ENCODE measurements around the gene TPSB2.
A peak's percentile ranks its signal among the peaks of the same experiment; 100 is the strongest.
"Not testable (repeated sequence)": the region's sequence is repeated elsewhere in the genome, so short reads cannot be mapped to it uniquely, and the experiment has no call there.

TPSB2 gene

DNA sequence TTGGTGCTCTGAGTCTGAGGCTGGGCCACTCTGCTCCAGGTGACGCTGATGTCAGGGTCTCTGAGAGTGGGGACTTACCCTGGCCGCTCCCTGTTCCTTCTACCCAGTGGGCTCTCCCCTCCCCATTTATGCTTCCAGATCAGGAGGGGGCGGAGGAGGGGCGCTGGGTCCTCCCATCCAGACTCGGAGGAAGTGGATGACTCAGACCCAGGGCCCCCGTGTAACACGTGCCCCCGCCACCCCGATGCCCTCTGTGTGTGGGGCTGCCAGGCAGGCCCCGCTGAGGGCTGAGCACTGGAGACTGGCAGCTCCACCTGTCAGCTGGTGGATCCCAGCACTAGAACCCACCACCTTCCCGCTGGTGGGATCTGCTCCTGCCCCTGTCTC lies at the start of gene TPSB2:
TSS of gene TPSB2 (minus strand) at position 101 of the 387 bp plus-strand sequence. CDS start 233 bp downstream, outside the sequence.
- DNase-seq = not testable (repeated sequence)

DNA sequence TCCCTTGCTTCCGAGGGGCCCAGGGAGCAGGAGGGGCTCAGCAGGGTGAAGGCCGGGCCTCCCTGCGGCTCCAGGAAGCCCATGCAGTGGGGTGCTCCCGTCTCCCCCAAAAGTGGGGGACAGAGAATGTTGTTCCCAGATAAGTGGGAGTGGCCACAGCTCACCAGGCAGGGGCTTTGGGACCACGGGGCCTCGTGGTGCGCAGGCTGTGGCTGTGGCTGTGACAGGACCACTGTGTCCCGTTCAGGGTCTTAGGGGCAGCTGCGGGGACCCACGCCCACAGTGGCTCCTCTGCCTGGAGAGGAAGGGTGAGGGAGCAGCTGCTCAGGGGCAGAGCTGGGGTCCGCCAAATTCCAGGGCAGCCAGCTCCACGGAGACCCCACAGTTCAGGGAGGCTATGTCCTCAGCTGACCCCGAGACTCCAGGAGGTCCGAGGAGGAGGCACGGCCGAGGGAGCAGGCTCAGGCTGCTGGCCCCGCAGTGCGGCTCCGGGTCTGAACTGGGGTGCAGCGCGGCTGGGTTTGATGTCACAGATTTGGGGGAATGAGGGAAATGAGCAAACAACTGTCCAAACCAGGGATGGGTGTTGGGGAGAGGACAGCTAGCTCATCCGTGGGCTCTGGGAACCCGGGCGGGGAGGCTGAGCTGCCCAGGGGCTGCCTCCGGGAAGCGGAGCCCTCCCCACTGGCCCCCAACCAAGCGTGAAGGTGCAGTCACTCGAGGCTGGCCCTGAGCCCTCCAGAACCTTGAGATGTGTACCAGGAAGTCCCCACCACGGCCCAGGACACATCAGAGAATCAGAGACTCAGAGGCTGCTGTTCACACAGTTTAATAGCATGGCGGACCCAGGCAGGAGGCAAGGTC lies 49.3 kb upstream of the TPSB2 start:
- DNase-seq = no peak

DNA sequence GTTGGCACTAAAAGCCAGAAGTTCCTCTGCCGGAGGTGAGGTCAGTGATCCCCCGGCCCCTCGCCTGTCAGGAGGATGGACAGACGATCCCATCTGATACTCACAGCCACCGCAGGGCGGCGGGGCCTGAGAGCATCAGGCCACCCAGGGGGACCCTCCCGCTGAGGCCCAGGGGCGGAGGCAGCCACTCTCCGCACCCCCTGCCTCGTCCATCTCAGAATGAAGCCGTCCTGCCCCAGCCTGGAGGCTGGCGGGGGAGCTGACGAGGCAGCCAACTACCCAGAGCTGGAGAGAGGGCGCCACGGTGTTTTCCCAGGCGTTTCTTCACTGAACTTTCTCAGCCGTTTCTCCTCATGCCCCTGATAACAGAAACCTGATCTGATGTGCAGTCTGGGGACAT lies 48.5 kb upstream of the TPSB2 start:
- DNase-seq = no peak

DNA sequence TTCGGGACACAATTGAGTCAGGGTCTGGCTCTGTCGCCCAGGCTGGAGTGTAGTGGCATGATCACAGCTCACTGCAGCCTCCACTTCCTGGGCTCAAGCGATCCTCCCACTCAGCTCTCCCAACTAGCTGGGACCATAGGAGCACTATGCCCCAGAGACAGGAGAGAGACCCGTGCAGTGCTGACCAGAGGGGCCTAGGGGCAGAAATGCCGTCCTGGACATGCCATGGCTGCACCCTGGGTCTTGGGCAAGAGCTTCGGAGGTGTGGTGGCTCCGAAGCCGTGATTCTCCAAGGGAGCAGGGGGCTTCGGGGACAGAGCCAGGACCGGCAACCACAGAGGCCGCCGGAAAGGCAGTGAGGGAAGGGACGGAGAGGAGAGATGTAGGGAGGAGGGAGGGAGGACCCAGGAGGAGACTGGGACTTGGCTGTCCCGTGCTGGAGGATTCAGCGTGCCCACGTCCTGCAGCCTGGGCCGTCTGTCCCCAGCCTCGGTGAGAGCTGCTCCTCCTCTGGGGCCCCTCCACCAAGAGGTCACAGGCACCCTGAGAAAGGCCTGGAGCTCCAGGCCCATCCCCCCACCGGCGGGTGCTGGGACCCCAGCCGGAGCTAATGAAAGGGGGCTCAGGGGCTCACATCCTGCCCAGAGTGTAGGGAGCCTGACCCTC lies 47.8 kb upstream of the TPSB2 start:
- no peak for DNase-seq

DNA sequence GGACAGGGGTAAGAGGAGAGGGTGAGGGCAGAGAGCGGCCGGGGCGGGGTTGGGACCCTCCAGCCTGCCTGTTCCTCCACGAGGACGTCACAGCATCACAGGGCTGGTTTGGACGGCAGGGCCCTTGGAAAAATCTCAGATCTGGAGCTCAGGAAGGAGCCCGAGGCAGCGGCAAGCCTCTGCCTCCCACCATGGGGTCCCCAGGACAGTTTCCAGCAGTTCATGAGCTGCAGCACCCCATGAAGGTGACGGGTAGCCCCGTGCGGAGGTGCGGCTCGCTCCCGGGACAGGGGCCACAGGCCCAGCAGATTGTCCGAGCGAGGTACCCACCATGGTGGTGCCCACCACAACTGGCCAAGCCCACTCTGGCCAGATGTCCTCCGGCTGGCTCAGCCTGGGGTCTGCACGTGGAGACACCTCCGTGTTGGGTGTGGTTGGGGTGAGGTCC lies 47.2 kb upstream of the TPSB2 start:
- no peak for DNase-seq

DNA sequence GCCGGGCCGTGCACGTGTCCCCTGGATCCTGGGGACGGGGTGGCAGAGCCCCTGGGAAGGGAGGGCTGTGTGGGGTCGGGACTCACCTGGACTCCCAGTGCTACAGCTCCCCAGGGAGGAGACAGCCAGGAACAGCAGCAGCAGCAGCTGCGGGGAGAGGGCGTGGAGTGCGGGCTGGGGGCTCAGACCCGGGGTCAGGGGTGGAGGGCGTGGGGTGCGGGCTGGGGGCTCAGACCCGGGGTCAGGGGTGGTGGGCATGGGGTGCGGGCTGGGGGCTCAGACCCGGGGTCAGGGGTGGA lies 46.5 kb upstream of the TPSB2 start:
- DNase-seq = no peak

DNA sequence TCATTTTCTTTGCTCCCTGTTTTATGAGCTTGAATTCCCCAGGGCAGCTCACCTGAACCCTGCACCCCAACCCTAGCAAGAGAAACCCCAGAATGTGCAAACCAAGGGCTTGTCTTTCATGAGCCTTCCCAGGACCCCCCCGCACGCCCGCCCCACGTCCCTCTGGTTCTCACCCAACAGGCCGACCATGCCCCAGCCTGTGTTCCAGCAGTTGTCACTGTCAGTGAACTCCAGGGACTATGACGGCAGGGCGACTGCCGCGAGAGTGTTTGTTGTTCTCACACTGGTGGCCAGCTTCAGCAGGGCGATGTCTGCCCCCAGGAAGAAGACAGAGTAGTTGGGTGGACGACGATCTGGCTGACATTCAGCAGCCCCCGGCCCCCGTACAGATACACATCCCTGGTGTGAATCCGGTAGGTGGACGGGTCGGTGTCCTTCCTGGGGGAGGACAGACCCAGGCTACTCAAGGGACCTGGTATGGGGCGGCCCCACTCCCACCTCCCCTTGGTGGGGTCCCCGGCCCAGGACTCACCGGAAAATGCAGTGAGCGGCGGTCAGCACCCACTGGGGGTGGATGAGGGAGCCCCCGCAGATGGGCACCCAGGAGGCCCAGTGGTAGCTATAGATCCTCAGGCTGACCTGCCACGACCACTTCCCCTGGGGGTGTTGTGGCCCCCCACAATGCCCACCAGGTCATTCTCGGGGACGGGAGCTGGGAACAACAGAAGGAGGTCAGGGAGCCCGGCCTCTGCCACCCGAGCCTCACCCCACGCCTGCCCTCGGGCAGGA lies 46.0 kb upstream of the TPSB2 start:
- no peak for DNase-seq

DNA sequence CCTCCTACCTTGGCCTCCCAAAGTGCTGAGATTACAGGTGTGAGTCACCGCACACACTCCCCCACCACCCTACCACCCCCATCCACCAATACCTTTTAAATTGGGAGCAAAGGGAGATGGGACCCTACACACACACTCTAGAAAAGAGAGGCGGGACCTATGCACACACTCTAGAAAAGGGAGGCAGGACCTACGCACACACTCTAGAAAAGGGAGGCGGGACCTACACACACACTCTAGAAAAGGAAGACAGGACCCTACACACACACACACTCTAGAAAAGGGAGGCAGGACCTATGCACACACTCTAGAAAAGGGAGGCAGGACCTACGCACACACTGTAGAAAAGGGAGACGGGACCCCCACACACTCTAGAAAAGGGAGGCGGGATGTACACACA lies 44.8 kb upstream of the TPSB2 start:
- DNase-seq = no peak

DNA sequence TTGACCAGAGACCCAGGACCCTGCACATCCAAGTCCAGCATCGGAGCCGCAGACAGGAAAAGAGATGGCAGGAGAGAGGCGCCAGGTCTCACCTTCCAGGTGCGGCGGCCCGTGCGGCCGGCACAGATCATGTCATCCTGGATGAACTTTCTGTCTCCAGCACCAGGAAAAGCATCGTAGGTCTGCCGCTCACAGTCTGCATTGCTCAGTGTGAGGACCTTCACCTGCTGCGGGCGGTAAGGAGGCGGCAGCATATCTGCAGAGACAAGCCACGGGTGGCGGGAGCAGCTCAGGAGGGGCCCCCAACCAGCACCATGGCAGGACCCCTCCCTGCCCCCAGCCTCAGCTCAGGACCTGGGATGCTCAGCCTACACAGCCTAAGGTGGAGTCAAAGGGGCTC lies 43.8 kb upstream of the TPSB2 start:
- no peak for DNase-seq

DNA sequence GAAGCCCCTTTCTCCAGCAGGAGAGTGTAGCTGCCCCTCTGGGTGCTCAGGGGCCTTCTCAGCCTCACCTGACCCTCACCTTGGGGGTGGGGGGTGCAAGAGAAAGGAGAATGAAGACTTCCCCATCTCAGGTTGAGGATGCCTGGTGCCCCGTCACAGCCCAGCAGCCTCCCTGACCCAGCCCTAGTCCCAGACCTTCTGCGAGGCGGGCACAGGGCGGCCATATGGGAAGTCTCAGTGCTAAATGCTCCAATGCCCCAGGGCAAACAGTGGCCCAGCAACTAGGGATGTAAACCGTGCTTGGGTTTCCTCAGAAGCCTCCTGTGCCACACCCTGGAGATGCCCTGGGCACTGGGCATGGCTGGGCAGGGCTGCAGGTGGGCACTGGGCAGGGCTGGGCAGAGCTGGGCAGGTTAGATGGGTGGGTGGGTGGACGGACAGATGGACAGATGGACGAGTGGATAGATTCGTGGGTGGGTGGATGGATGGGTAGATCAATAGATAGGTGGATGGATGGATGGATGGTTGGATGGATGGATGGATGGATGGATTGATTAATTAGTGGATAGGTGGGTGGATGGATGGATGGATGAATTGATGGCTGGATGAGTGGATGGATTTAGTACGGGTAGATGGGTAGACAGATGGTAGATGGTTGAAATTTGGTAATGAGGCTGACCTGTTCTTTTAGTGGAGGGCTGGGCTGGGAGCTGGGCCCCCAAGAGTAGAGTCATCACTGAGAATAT lies 42.6 kb upstream of the TPSB2 start:
- DNase-seq = no peak

DNA sequence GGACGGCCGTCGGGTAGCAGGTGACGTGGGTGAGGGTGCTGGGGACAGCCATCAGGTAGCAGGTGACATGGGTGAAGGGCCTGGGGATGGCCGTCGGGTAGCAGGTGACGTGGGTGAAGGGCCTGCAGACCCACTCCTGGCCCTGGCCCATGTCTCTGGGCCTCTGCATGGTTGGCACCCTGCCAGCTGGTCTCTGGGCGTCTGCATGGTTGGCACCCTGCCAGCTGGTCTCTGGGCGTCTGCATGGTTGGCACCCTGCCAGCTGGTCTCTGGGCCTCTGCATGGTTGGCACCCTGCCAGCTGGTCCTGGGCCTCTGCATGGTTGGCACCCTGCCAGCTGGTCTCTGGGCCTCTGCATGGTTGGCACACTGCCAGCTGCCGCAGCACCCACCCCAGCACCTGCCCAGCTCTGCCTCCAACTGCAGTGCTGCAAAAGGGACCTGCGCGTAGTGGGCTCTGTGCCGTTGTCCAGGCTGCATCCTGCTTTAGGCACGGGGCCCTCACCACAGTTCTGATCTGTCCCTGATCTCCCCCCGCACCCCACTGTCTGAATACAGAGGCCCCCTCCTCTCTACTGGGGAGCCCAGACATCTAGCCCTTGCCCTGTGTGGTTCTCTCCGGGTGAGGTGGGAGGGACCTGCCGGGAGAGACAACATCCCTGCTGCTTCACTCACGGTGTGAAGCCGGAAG lies 41.9 kb upstream of the TPSB2 start:
- DNase-seq = peak; percentile 56

DNA sequence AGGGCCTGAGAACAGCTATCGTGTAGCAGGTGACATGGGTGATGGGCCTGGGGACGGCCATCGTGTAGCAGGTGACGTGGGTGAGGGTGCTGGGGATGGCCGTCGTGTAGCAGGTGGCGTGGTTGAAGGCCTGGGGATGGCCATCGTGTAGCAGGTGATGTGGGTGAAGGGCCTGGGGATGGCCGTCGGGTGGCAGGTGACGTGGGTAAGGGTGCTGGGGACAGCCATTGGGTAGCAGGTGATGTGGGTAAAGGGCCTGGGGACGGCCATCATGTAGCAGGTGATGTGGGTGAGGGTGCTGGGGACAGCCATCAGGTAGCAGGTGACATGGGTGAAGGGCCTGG lies 41.4 kb upstream of the TPSB2 start:
- no peak for DNase-seq

DNA sequence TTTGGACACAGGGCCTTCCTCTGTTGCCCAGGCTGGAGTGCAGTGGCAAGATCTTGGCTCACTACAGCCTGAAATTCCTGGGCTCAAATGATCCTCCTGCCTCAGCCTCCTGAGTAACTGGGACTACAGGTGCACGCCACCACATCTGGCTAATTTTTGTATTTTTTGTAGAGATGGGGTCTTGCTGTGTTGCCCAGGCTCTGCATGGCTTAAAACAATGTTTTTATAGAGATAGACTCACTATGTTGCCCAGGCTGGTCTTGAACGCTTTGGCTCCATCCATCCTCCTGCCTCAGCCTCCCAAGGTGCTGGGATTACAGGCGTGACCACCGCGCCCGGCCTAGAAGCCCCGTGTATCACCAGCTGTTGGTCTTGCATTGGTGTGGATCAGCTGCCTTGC lies 39.4 kb upstream of the TPSB2 start:
- not testable (repeated sequence) for DNase-seq

DNA sequence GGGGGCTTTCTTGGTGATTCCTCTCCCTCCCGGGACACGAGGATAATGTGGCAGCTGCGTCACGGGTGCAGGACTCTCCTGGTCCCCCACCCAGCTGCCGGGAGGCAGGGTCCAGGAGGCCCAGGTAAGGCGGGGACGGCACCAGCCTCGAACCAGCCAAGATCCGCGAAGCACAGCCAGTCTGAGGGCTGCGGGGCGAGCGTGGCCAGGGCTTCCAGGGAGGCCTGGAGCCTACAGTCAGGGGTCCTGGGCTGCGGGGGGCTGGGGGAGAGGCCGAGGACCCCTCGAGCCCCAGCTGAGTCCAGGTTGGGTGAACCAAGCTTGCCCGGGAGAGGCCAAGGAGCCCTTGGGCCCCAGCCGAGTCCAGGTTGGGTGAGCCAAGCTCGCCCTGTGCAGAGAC lies 35.8 kb upstream of the TPSB2 start:
- no peak for DNase-seq

DNA sequence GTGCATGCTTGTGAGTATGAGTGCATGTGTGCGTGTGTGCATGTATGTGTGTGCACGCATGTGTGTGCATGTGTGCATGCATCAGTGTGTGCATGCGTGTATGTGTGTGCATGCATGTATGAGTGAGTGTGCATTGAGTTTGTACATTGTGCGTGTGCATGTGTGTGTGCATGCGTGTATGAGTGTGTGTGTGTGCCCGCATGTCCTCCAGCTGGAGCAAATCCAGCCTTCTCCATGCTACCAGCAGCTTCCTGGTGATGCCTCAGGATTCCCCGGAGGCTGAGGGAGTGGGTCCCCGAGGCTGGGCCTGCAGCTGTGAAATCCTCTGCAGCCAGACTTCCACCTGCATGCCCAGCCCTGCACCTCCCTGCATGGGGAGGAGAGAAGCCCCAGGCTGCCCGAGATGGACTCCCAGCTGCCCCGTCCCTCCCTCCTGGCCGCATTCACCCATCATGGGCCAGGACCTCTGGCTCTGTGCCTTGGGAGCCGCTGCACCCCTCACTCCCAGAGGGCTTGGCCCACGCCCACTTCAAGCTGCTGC lies 35.2 kb upstream of the TPSB2 start:
- no peak for DNase-seq

DNA sequence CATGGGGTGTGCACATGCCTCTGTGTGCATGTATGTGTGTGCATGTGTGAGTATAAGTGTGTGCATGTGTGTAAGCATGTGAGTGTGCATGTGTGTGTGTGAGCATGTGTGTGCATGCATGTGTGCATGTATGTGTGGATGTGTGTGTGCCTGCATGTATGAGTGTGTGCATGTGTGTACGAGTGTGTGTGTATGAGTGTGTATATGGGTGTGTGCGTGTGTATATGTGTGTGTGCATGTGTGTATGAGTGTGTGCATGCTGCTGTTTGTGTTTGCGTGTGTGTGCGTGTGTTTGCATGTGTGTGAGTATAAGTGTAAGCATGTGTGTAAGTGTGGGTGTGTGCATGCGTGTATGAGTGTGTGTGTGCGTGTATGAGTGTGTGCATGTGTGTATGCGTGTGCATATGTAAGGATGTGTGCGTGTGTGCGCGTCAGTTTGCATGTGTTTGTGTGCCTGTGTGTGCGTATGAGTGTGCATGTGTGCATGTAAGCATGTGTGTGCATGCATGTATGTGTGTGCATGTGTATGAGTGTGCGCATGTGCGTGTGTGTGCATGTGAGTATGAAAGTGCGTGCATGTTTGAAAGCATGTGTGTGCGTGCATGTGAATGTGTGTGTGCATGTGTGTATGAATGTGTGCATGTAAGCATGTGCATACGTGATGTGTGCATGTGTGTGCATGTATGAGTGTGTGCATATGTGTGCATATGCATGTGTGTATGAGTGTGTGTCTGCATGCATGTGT lies 34.5 kb upstream of the TPSB2 start:
- no peak for DNase-seq

DNA sequence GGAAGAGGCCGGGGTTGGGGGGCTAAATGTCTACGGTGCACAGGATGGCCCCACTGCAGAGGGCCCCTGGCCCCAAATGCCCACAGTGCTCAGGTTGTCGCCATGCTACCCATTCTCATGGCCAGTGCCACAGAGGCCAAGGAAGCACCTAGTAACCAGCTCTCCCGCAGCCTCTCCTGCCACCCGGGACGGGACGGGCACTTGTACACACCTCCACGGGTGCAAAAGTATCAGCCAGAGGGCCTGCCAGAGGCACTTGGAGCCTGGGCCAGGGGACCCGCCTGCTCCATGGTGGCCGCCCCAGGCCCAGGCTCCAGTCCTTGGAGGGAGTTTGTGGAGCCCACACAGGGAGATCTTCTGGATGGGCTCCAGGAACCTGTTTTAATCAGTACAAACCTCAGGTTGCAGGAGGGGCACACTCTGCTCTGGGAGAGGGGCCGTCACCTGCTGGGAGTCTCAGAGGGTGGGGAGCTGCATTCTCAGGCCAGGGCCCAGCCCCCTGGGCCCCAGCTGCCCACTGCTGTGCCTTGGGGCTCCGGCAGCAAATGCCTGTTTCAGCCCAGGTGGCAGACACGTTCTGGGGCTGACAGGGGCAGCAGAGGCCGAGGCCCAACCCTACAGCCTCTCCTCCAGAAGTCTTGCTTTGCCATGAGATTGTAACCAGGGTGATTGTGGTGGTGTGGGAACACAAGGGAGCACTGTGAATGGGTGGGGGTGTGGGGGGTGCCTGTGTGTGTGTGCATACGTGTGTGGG lies 33.8 kb upstream of the TPSB2 start:
- DNase-seq = no peak

DNA sequence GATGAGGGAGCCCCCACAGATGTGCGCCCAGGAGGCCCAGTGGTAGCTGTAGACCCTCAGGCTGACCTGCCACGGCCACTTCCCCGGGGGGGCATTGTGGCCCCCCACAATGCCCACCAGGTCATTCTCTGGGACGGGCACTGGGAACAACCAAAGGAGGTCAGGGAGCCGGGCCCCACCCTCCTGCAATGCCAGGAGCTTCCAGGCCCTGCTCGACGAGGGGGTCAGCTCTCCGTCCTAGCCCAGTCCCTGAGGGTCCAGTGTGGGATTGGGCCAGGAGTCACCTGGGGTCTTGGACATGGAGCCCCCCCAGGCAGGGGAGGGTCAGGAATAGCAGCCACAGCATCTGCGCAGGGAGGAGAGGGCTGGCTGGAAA lies 32.9 kb upstream of the TPSB2 start:
- DNase-seq = no peak

DNA sequence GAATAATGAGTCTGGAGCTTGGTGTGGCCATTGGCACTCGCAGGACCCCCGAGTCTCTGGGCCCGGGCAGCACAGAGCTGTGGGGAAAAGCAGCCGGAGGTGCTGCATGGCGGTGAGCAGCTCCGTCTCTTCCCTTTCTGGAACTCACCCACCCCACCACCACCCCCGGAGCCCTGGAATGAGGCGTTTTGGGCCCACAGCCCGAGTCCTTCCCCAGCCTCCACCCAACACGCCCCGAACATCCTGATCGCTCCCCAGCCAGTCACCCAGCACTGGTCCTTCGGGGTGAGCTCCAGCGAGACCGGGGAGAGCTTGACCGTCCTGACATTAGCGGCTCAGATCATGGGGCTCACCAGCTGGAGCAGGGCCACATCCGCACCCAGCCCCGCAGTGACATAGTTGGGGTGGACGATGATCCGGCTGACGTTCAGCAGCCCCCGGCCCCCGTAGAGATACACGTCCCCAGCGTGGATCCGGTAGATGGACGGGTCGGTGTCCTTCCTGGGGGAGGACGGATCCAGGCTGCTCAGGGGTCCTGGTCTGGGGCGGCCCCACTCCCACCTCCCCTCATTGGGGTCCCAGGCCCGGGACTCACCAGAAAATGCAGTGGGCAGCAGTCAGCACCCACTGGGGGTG lies 32.3 kb upstream of the TPSB2 start:
- DNase-seq = no peak

Data from NCI-H1417 treated with DMSO at 0.1 percent for 48 hours (cell line).